IMR-90 (cell line): Measurements from ENCODE around the gene ATPAF1. TPM values are rescaled to one million over a fixed set of nuclear protein-coding genes. Genes with fewer than 3 reads are reported as not detected.
A peak's percentile ranks its signal among the peaks of the same experiment; 100 is the strongest.
"Not testable (repeated sequence)": the region's sequence is repeated elsewhere in the genome, so short reads cannot be mapped to it uniquely, and the experiment has no call there.

Source experiments
- ATAC-seq: fragments of 200-7000 bp; cut with Tn5 transposase; 2 replicates; pipeline ENCODE4 v1.9.1; 2020; ENCODE audit warnings: low read depth, mild to moderate bottlenecking, moderate library complexity
- BruUV-seq: library from RNA; stranded (reverse); fragments of 400-500 nt; replicated peaks from 2 replicates; lab custom pipeline; 2021; lab: Mats Ljungman, UMichigan
- CTCF ChIA-PET: fragments of 300-600 bp; formaldehyde crosslinking; extraction: SDS; loops from one replicate; lab custom pipeline; 2021; ENCODE audit warnings: antibody characterized with exemption; lab: Yijun Ruan, JAX
- POLR2A ChIA-PET: fragments of 300-600 bp; sonication (Branson Sonifier 250); formaldehyde crosslinking; loops from one replicate; lab custom pipeline; 2022; ENCODE audit warnings: antibody characterized with exemption; ENCODE audit not compliant: unreplicated experiment; lab: Charles Lee
- DNase-seq: peaks from one replicate; pipeline ENCODE4 v3.0.0; 2013
- H2AFZ ChIP-seq: replicated peaks from 2 replicates; pipeline ENCODE3; 2013; ENCODE audit warnings: low read length, mild to moderate bottlenecking; ENCODE audit not compliant: poor library complexity
- H2AK5ac ChIP-seq: 2 replicates; pipeline ENCODE4 v1.6.1; 2013; ENCODE audit warnings: low read depth, low read length, inconsistent platforms
- H2AK9ac ChIP-seq: replicated peaks from 2 replicates; pipeline ENCODE3; 2013; ENCODE audit warnings: mild to moderate bottlenecking, low read depth, low read length, moderate library complexity; ENCODE audit not compliant: poor library complexity
- H2BK120ac ChIP-seq: 2 replicates; pipeline ENCODE4 v1.6.1; 2013; ENCODE audit warnings: low read depth, low read length, inconsistent platforms
- H2BK15ac ChIP-seq: 3 replicates; pipeline ENCODE4 v1.6.1; 2013; ENCODE audit warnings: low read depth, low read length, inconsistent platforms
- H2BK20ac ChIP-seq: 2 replicates; pipeline ENCODE4 v1.6.1; 2013; ENCODE audit warnings: low read depth, mild to moderate bottlenecking, inconsistent platforms, low read length, moderate library complexity
- H2BK5ac ChIP-seq: 2 replicates; pipeline ENCODE4 v1.6.1; 2013; ENCODE audit warnings: mild to moderate bottlenecking, low read depth, low read length, inconsistent platforms; ENCODE audit not compliant: poor library complexity, severe bottlenecking
- H3K14ac ChIP-seq: replicated peaks from 2 replicates; pipeline ENCODE4 v1.6.1; 2013; ENCODE audit warnings: low read depth, low read length, inconsistent platforms
- H3K18ac ChIP-seq: 2 replicates; pipeline ENCODE4 v1.6.1; 2013; ENCODE audit warnings: low read depth, low read length, control low read depth
- H3K23ac ChIP-seq: 2 replicates; pipeline ENCODE4 v1.6.1; 2013; ENCODE audit warnings: low read depth, low read length, inconsistent platforms
- H3K27ac ChIP-seq: 2 replicates; pipeline ENCODE4 v1.5.1; 2013; ENCODE audit warnings: mild to moderate bottlenecking, control low read depth, low read length; ENCODE audit not compliant: insufficient read depth
- H3K27me3 ChIP-seq: 2 replicates; pipeline ENCODE4 v1.6.1; 2013; ENCODE audit warnings: low read length; ENCODE audit not compliant: control insufficient read depth, insufficient read depth
- H3K36me3 ChIP-seq: 2 replicates; pipeline ENCODE4 v1.6.1; 2013; ENCODE audit warnings: low read length, mixed read lengths; ENCODE audit not compliant: control insufficient read depth, insufficient read depth
- H3K4ac ChIP-seq: 2 replicates; pipeline ENCODE4 v1.6.1; 2013; ENCODE audit warnings: low read depth, low read length, inconsistent platforms
- H3K4me1 ChIP-seq: 2 replicates; pipeline ENCODE4 v1.6.1; 2013; ENCODE audit warnings: low read length, mixed read lengths; ENCODE audit not compliant: control insufficient read depth, insufficient read depth
- H3K4me2 ChIP-seq: 2 replicates; pipeline ENCODE4 v1.6.1; 2013; ENCODE audit warnings: low read depth, mild to moderate bottlenecking, control low read depth, low read length, moderate library complexity
- H3K4me3 ChIP-seq: 2 replicates; pipeline ENCODE4 v1.5.1; 2013; ENCODE audit warnings: low read depth, mild to moderate bottlenecking, control low read depth, low read length, moderate library complexity; ENCODE audit not compliant: insufficient read depth
- H3K56ac ChIP-seq: 2 replicates; pipeline ENCODE4 v1.6.1; 2013; ENCODE audit warnings: low read length, inconsistent platforms; ENCODE audit not compliant: insufficient read depth; ENCODE audit errors: extremely low read depth
- H3K79me1 ChIP-seq, 2 experiments: 2 replicates each; pipeline ENCODE4 v1.6.1; 2013; ENCODE audit warnings: low read length in 2 of 2, inconsistent platforms in 1 of 2, low read depth in 1 of 2
- H3K9ac ChIP-seq: 2 replicates; pipeline ENCODE4 v1.6.1; 2013; ENCODE audit warnings: low read depth, low read length, control low read depth
- H3K9me1 ChIP-seq: 2 replicates; pipeline ENCODE4 v1.6.1; 2013; ENCODE audit warnings: low read length, inconsistent platforms; ENCODE audit not compliant: insufficient read depth
- H3K9me3 ChIP-seq: 2 replicates; pipeline ENCODE4 v1.6.1; 2013; ENCODE audit warnings: low read length; ENCODE audit not compliant: control insufficient read depth, insufficient read depth
- H4K20me1 ChIP-seq: 2 replicates; pipeline ENCODE4 v1.6.1; 2013; ENCODE audit warnings: low read length, inconsistent platforms; ENCODE audit not compliant: insufficient read depth
- H4K5ac ChIP-seq: 2 replicates; pipeline ENCODE4 v1.6.1; 2013; ENCODE audit warnings: mild to moderate bottlenecking, low read depth, low read length, control low read depth
- H4K8ac ChIP-seq, 2 experiments: 2 replicates each; pipeline ENCODE4 v1.6.1; 2013; ENCODE audit warnings: low read depth in 2 of 2, low read length in 2 of 2, control low read depth in 1 of 2, inconsistent platforms in 1 of 2
- H4K91ac ChIP-seq: 2 replicates; pipeline ENCODE4 v1.6.1; 2013; ENCODE audit warnings: low read depth, low read length, inconsistent platforms; ENCODE audit not compliant: insufficient read depth
- CEBPB ChIP-seq: IDR thresholded peaks from 2 replicates; pipeline ENCODE4 v1.6.1; 2012; ENCODE audit warnings: low read depth, low read length, improper control_type of control experiment
- WGBS, 2 experiments: methylation state at CpG; one replicate each; pipeline versions ENCODE4 v1.1.5 to v1.1.7; 2013; ENCODE audit warnings: missing lambda C conversion rate in 2 of 2; ENCODE audit not compliant: insufficient read length in 1 of 2; ENCODE audit errors: extremely low coverage in 2 of 2; 5-methylcytosine and 5-hydroxymethylcytosine counted together
- dilution Hi-C: fragments of 300-500 bp; cut with HindIII; formaldehyde crosslinking; loops from one replicate; pipeline ENCODE4 v1.14.3; 2018; ENCODE audit warnings: low sequenced_read_pairs; ENCODE audit not compliant: unreplicated experiment
- in situ Hi-C: fragments of 300-500 bp; cut with MboI; formaldehyde crosslinking; loops from 3 replicates; pipeline ENCODE4 v1.14.3; 2019; ENCODE audit warnings: low sequenced_read_pairs, inconsistent platforms, mixed read lengths
- intact Hi-C: fragments of 100-400 bp; cut with micrococcal nuclease; formaldehyde crosslinking; loops from 2 replicates; pipeline ENCODE4 v1.10.0; 2022
- polyA plus RNA-seq, 3 experiments: library from polyadenylated mRNA; depleted of rRNA; stranded (reverse); fragments of >200 nt; gene quantifications; 2 replicates each; pipeline ENCODE4 v1.2.3, GENCODE V29; 2012; ENCODE audit warnings: low replicate concordance in 1 of 3
- total RNA-seq: library from RNA; depleted of rRNA; stranded (reverse); fragments of >200 nt; gene quantifications from 2 replicates; pipeline ENCODE4 v1.2.3, GENCODE V29; 2012
- TF ChIP-seq, protein P1 (sequence below): fragments of 150-350 bp; IDR thresholded peaks from 2 replicates; pipeline ENCODE4 v1.6.1; 2017; ENCODE audit warnings: mild to moderate bottlenecking, antibody characterized with exemption, low read length, low read depth

ATPAF1 gene
- total and polyA plus RNA-seq, 2 of the 4 experiments (the other 2 are of a cell fraction): 55.5 to 80.3 TPM

DNA sequence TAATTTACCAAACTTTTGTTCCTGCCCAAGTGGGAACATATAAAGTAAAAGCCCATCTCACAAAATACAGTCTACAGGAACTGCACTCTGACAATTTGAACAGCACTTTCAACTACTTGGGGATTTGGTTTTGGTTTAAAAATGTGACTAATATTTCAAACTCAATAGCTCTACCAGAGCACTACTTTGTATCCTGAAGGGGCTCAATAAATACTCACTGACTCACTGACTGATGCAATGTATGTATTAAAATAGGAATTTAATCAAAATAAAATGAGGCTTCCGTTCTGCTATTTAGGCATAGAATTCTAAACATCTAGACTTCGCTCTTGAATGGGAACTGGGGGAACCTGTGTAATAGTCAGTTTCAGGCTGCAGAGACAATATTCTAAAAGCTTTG lies 28.9 kb upstream of the ATPAF1 start:
- TF ChIP-seq CEBPB: peak; percentile 63; the same call in 1 of the 2 replicates
- TF ChIP-seq, protein P1, sequence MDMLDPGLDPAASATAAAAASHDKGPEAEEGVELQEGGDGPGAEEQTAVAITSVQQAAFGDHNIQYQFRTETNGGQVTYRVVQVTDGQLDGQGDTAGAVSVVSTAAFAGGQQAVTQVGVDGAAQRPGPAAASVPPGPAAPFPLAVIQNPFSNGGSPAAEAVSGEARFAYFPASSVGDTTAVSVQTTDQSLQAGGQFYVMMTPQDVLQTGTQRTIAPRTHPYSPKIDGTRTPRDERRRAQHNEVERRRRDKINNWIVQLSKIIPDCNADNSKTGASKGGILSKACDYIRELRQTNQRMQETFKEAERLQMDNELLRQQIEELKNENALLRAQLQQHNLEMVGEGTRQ: no peak
- Histone ChIP-seq H3K9me3 (no peaks in the 10 kb centered on the region), H2AFZ (no peak overlapping the region), H3K14ac (no peak overlapping the region), H4K8ac (no peak overlapping the region), H3K79me1 (peaks cover 27 to 40% of the 10 kb centered on the region in 2 experiments), H2AK5ac (no peak overlapping the region), H3K9me1 (peaks cover 5% of the 10 kb centered on the region; the same call in 1 of the 2 replicates), H3K9ac (no peak overlapping the region), H3K4me1 (peaks cover 8% of the 10 kb centered on the region), H3K23ac (no peak overlapping the region), H3K27ac (no peak overlapping the region), H3K4me2 (no peak overlapping the region), H4K20me1 (peaks cover 9% of the 10 kb centered on the region), H2BK15ac (no peak overlapping the region), H3K4me3 (no peak overlapping the region), H3K36me3 (peaks cover 19% of the 10 kb centered on the region), H3K4ac (no peak overlapping the region), H3K27me3 (no peaks in the 10 kb centered on the region), H2AK9ac (no peak overlapping the region), H2BK120ac (no peak overlapping the region), H2BK5ac (no peak overlapping the region), H3K56ac (no peak overlapping the region), H4K91ac (no peak overlapping the region), H4K5ac (no peak overlapping the region), H2BK20ac (no peak overlapping the region), H3K18ac (no peak overlapping the region)
- in situ Hi-C loops: no loop called here
- BruUV-seq: no TSS peak
- WGBS, 2 experiments: no CpG with 5 or more reads among the region's 2 CpGs
- no peak for ATAC-seq
- intact Hi-C loops: no loop called here
- dilution Hi-C loops: no loop called here
- ChIA-PET POLR2A (interaction anchor here (0.6 kb wide), 1 partner anchor 15 kb away, joined by 3 read pairs; no protein-coding TSS in a partner anchor), CTCF (no interaction called here)
- DNase-seq: peak; percentile 44

DNA sequence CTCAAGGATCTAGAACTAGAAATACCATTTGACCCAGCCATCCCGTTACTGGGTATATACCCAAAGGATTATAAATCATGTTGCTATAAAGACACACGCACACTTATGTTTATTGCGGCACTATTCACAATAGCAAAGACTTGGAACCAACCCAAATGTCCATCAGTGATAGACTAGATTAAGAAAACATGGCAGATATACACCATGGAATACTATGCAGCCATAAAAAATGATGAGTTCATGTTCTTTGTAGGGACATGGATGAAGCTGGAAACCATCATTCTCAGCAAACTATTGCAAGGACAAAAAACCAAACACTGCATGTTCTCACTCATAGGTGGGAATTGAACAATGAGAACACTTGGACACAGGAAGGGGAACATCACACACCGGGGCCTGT lies 26.5 kb upstream of the ATPAF1 start:
- H3K56ac ChIP-seq, H3K4me1 ChIP-seq, H3K9me3 ChIP-seq, H3K14ac ChIP-seq, H3K4me2 ChIP-seq, H3K4ac ChIP-seq, H3K27ac ChIP-seq, H3K23ac ChIP-seq, H2BK20ac ChIP-seq, H3K27me3 ChIP-seq, H3K18ac ChIP-seq, intact Hi-C loops, H4K20me1 ChIP-seq, DNase-seq, H2AK5ac ChIP-seq, H2BK15ac ChIP-seq, dilution Hi-C loops, H2BK5ac ChIP-seq, ATAC-seq, BruUV-seq, H4K91ac ChIP-seq, H4K5ac ChIP-seq, H4K8ac ChIP-seq, H3K9ac ChIP-seq, H3K4me3 ChIP-seq, CTCF ChIA-PET, H2AK9ac ChIP-seq, POLR2A ChIA-PET, in situ Hi-C loops, H2AFZ ChIP-seq, H3K9me1 ChIP-seq, H2BK120ac ChIP-seq: not testable (repeated sequence)
- no CpG with 5 or more reads among the region's 4 CpGs for WGBS, 2 experiments
- Histone ChIP-seq H3K79me1 (peaks cover 30 to 35% of the 10 kb centered on the region in 2 experiments), H3K36me3 (peaks cover 29% of the 10 kb centered on the region)
